Fibroblast of villous mesenchyme (primary cell): ENCODE measurements around the gene SIDT2. TPM values are rescaled to one million over a fixed set of nuclear protein-coding genes. Genes with fewer than 3 reads are reported as not detected.
"Not testable (repeated sequence)": the region's sequence is repeated elsewhere in the genome, so short reads cannot be mapped to it uniquely, and the experiment has no call there.

Experiments used
- DNase-seq: peaks from one replicate; pipeline ENCODE4 v3.0.0-alpha.2; 2010; ENCODE audit warnings: low read depth
- H3K4me3 ChIP-seq: 2 replicates; pipeline ENCODE4 v1.5.1; 2011; ENCODE audit warnings: low read depth, mild to moderate bottlenecking, low read length
- total RNA-seq: library from RNA; depleted of rRNA; stranded (reverse); fragments of >200 nt; gene quantifications from 2 replicates; pipeline ENCODE4 v1.2.3, GENCODE V29; 2012
- TF ChIP-seq, protein P1 (sequence below): IDR thresholded peaks from 2 replicates; pipeline ENCODE4 v1.5.1; 2012; ENCODE audit warnings: low read depth, mild to moderate bottlenecking, low read length; ENCODE audit not compliant: insufficient read depth

SIDT2 gene
- total RNA-seq, 1 donor = 24.2 TPM

- TF ChIP-seq, protein P1, sequence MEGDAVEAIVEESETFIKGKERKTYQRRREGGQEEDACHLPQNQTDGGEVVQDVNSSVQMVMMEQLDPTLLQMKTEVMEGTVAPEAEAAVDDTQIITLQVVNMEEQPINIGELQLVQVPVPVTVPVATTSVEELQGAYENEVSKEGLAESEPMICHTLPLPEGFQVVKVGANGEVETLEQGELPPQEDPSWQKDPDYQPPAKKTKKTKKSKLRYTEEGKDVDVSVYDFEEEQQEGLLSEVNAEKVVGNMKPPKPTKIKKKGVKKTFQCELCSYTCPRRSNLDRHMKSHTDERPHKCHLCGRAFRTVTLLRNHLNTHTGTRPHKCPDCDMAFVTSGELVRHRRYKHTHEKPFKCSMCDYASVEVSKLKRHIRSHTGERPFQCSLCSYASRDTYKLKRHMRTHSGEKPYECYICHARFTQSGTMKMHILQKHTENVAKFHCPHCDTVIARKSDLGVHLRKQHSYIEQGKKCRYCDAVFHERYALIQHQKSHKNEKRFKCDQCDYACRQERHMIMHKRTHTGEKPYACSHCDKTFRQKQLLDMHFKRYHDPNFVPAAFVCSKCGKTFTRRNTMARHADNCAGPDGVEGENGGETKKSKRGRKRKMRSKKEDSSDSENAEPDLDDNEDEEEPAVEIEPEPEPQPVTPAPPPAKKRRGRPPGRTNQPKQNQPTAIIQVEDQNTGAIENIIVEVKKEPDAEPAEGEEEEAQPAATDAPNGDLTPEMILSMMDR = no peak
- DNase-seq = peak; percentile 48
- H3K4me3 ChIP-seq = peak overlapping the region; percentile 78
Measured at GRCh38 chr11:117180020-117180419, 1.5 kb downstream of the SIDT2 start.

- H3K4me3 ChIP-seq = no peak overlapping the region
- DNase-seq = peak; percentile 82
Measured at GRCh38 chr11:117180661-117181585, 2.4 kb downstream of the SIDT2 start.

DNA sequence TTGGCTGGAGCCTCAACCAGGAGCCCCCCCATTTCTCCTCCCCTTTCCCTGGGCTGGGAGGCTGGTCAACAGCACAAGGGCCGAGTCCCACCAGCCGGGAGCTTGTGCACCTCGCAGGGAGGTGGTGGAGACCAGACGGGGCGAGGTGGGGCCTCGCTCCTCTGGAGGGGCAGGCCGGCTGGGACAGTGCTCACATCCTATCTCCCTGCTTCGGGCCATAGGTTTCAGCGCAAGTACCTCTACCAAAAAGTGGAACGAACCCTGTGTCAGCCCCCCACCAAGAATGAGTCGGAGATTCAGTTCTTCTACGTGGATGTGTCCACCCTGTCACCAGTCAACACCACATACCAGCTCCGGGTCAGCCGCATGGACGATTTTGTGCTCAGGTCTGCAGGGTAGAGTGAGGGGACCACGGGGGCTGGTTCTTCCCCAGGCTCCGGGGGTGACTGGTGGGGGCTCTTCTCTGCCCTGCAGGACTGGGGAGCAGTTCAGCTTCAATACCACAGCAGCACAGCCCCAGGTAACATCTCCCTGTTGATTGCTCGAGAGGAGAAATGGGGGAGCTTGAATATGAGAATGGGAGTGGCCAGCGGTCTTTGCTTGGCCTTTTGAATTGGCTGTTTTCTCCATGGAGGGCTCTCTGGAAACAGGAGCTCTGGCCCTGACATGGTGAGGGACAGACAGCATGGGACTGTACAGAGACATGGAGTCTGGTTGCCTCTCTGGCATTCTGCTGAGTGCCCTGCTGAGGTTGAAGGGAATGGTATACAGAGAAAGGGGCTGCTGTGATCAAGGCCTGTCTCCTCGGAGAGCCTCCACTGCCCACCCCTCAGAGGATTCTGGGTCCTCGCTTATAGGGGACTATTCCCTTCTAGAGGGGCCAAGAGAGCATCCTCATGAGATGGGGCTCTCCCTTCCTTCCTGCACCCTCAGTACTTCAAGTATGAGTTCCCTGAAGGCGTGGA, 3.3 kb downstream of the SIDT2 start:
- TF ChIP-seq, protein P1 = no peak
- no peak for DNase-seq

More at GRCh38 chr11:117180661-117181585, 2.4 kb downstream of the SIDT2 start:
- TF ChIP-seq, protein P1 = peak; percentile 58

GRCh38 chr11:117182551-117182935, 4.0 kb downstream of the SIDT2 start:
- no peak for DNase-seq
- TF ChIP-seq, protein P1 = no peak
- H3K4me3 ChIP-seq = no peak overlapping the region

More for the DNA sequence above, 3.3 kb downstream of the SIDT2 start:
- no peak overlapping the region for H3K4me3 ChIP-seq

GRCh38 chr11:117183178-117183577, 4.6 kb downstream of the SIDT2 start:
- not testable (repeated sequence) for H3K4me3 ChIP-seq, DNase-seq

GRCh38 chr11:117183724-117184349, 5.3 kb downstream of the SIDT2 start:
- H3K4me3 ChIP-seq = no peak overlapping the region
- no peak for DNase-seq

More at GRCh38 chr11:117183724-117184349, 5.3 kb downstream of the SIDT2 start:
- TF ChIP-seq, protein P1 = no peak
